NK-92 (cell line): Measurements from ENCODE around the gene PLEKHN1.

Experiments
- DNase-seq: peaks from one replicate; lab custom pipeline; 2025; ENCODE audit not compliant: unreplicated experiment; lab: John Stamatoyannopoulos, UW

Gene PLEKHN1

GRCh38 chr1:1023700-1024099 lies 57.4 kb downstream of the PLEKHN1 start:
- no peak for DNase-seq

DNA sequence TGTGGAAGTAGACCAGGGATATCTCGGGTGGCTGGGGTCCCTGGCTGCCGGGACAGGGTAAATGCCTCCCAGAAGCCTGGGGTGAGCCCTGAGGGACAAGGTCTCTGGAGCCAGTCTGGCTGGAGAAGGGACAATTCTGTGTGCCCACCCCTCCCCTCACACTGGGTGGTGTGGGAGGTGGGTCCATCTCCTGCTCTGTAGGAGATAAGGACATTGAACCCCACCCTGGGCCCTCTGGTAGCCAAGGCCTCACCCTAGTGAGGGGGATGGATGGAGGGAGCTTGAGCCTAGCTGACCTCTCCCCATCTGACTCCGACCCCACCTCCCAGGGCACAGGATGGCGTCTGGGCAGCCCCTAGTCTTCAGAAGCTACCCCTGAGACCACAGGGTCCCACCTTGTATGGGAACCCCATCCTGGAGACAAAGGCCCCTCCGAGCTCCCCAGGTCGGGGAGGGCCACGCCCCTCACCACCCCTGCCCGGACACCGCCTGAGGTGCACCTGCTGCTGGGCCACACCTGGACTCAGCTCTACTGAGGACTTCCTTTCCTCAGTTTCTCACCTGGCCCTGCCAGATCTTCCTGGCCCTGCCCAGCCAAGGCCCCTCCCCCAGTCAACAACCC lies 58.0 kb downstream of the PLEKHN1 start:
- DNase-seq, result no peak

- no peak for DNase-seq
Observed at GRCh38 chr1:1024771-1025699, 58.8 kb downstream of the PLEKHN1 start.
